Measurements from ENCODE around the gene GRB10. TPM values are rescaled to one million over a fixed set of nuclear protein-coding genes. Genes with fewer than 3 reads are reported as not detected.

GRB10 gene
- total RNA-seq, 5 donors from 2014 or later (not counting 1 experiment from before 2014, with no cell fraction given) = 7.1 to 11.1 (median 10.1) TPM

GRCh38 chr7:50644586-50644985, 138.1 kb downstream of the GRB10 start:
- ChIA-PET POLR2A (no interaction called here), CTCF (interaction anchor here in 1 of 2 donors (0.7 to 0.8 kb wide), 2 partner anchors 9 to 12 kb away, joined by 3 read pairs; no protein-coding TSS in a partner anchor)
- Histone ChIP-seq H3K36me3 (ENCODE audit: control insufficient read depth in 2 of 2, extremely low read depth in 1 of 2, insufficient read depth in 1 of 2, low read length in 1 of 2) (no peaks in the 10 kb centered on the region), H3K4me1 (ENCODE audit: control insufficient read depth in 1 of 2, extremely low read depth in 1 of 2, insufficient read depth in 2 of 2, low read length in 2 of 2) (no peaks in the 10 kb centered on the region), H3K27me3 (replicated peaks in 1 of 2; ENCODE audit: control insufficient read depth in 2 of 2, extremely low read depth in 1 of 2, insufficient read depth in 2 of 2, low read length in 1 of 2) (no peaks in the 10 kb centered on the region), H3K27ac (ENCODE audit: low read length) (no peak overlapping the region), H3K4me3 (ENCODE audit: control insufficient read depth in 1 of 2, extremely low read depth in 1 of 2, low read length in 1 of 2) (no peak overlapping the region), H3K9me3 (no peaks in the 10 kb centered on the region)
- H3K36me3 Mint-ChIP-seq = no peaks in the 10 kb centered on the region
- DNase-seq (no peak), ATAC-seq (replicated peaks in 1 of 4) (no peak)
- H3K4me1 Mint-ChIP-seq = peaks cover 0 to 4% (median 2%) of the 10 kb centered on the region in 3 donors
- no peak overlapping the region for H3K27ac Mint-ChIP-seq
- H3K4me3 Mint-ChIP-seq = no peak overlapping the region
- no peaks in the 10 kb centered on the region for H3K9me3 Mint-ChIP-seq
- H3K27me3 Mint-ChIP-seq = no peaks in the 10 kb centered on the region
- 90% methylated on average over 5 of the region's 5 CpGs for WGBS (ENCODE audit: insufficient coverage)

- no peaks in the 10 kb centered on the region for H3K27me3 Mint-ChIP-seq
- no peaks in the 10 kb centered on the region for H3K36me3 Mint-ChIP-seq
- Histone ChIP-seq H3K9me3 (no peaks in the 10 kb centered on the region), H3K36me3 (ENCODE audit: control insufficient read depth in 2 of 2, extremely low read depth in 1 of 2, insufficient read depth in 1 of 2, low read length in 1 of 2) (no peaks in the 10 kb centered on the region), H3K27me3 (replicated peaks in 1 of 2; ENCODE audit: control insufficient read depth in 2 of 2, extremely low read depth in 1 of 2, insufficient read depth in 2 of 2, low read length in 1 of 2) (no peaks in the 10 kb centered on the region), H3K27ac (ENCODE audit: low read length) (no peak overlapping the region), H3K4me1 (ENCODE audit: control insufficient read depth in 1 of 2, extremely low read depth in 1 of 2, insufficient read depth in 2 of 2, low read length in 2 of 2) (no peaks in the 10 kb centered on the region), H3K4me3 (ENCODE audit: control insufficient read depth in 1 of 2, extremely low read depth in 1 of 2, low read length in 1 of 2) (no peak overlapping the region)
- no peak overlapping the region for H3K27ac Mint-ChIP-seq
- DNase-seq (no peak), ATAC-seq (replicated peaks in 1 of 4) (no peak)
- no peak overlapping the region for H3K4me3 Mint-ChIP-seq
- no peaks in the 10 kb centered on the region for H3K9me3 Mint-ChIP-seq
- ChIA-PET CTCF (no interaction called here), POLR2A (no interaction called here)
- no CpG with 5 or more reads among the region's 6 CpGs for WGBS (ENCODE audit: insufficient coverage)
- H3K4me1 Mint-ChIP-seq = peaks cover 0 to 4% (median 2%) of the 10 kb centered on the region in 3 donors
These were observed 138.6 kb downstream of the GRB10 start for GRCh38 chr7:50644114-50644513.

- no peaks in the 10 kb centered on the region for H3K9me3 Mint-ChIP-seq
- POLR2A ChIA-PET = no interaction called here
- no peaks in the 10 kb centered on the region for H3K27me3 Mint-ChIP-seq
- Histone ChIP-seq H3K36me3 (ENCODE audit: control insufficient read depth in 2 of 2, extremely low read depth in 1 of 2, insufficient read depth in 1 of 2, low read length in 1 of 2) (no peaks in the 10 kb centered on the region), H3K9me3 (no peaks in the 10 kb centered on the region), H3K27ac (ENCODE audit: low read length) (no peak overlapping the region), H3K4me1 (ENCODE audit: control insufficient read depth in 1 of 2, extremely low read depth in 1 of 2, insufficient read depth in 2 of 2, low read length in 2 of 2) (no peaks in the 10 kb centered on the region), H3K27me3 (replicated peaks in 1 of 2; ENCODE audit: control insufficient read depth in 2 of 2, extremely low read depth in 1 of 2, insufficient read depth in 2 of 2, low read length in 1 of 2) (no peaks in the 10 kb centered on the region), H3K4me3 (ENCODE audit: control insufficient read depth in 1 of 2, extremely low read depth in 1 of 2, low read length in 1 of 2) (no peak overlapping the region)
- H3K36me3 Mint-ChIP-seq = no peaks in the 10 kb centered on the region
- no peak overlapping the region for H3K27ac Mint-ChIP-seq
- DNase-seq (no peak), ATAC-seq (replicated peaks in 1 of 4) (no peak)
- peaks cover 0 to 4% (median 2%) of the 10 kb centered on the region in 3 donors for H3K4me1 Mint-ChIP-seq
- no peak overlapping the region for H3K4me3 Mint-ChIP-seq
- 84% methylated on average over 15 of the region's 18 CpGs for WGBS (ENCODE audit: insufficient coverage)
- CTCF ChIA-PET = interaction anchor here in 1 of 2 donors (0.9 kb wide), 1 partner anchor 38 kb away, joined by 5 read pairs; no protein-coding TSS in a partner anchor
These were observed 141.0 kb downstream of the GRB10 start for GRCh38 chr7:50641442-50642405.

GRCh38 chr7:50640779-50641178, 141.9 kb downstream of the GRB10 start:
- CTCF ChIA-PET = interaction anchor here in 1 of 2 donors (0.9 kb wide), 1 partner anchor 37 kb away, joined by 5 read pairs; no protein-coding TSS in a partner anchor
- H3K27ac Mint-ChIP-seq = no peak overlapping the region
- no peak overlapping the region for H3K4me3 Mint-ChIP-seq
- Histone ChIP-seq H3K9me3 (no peaks in the 10 kb centered on the region), H3K4me1 (ENCODE audit: control insufficient read depth in 1 of 2, extremely low read depth in 1 of 2, insufficient read depth in 2 of 2, low read length in 2 of 2) (no peaks in the 10 kb centered on the region), H3K27me3 (replicated peaks in 1 of 2; ENCODE audit: control insufficient read depth in 2 of 2, extremely low read depth in 1 of 2, insufficient read depth in 2 of 2, low read length in 1 of 2) (no peaks in the 10 kb centered on the region), H3K4me3 (ENCODE audit: control insufficient read depth in 1 of 2, extremely low read depth in 1 of 2, low read length in 1 of 2) (no peak overlapping the region), H3K36me3 (ENCODE audit: control insufficient read depth in 2 of 2, extremely low read depth in 1 of 2, insufficient read depth in 1 of 2, low read length in 1 of 2) (no peaks in the 10 kb centered on the region), H3K27ac (ENCODE audit: low read length) (no peak overlapping the region)
- POLR2A ChIA-PET = interaction anchor here in 1 of 2 donors (0.5 kb wide), 1 partner anchor 10 kb away, joined by 3 read pairs; no protein-coding TSS in a partner anchor
- WGBS (ENCODE audit: insufficient coverage) = 90% methylated on average over 7 of the region's 7 CpGs
- no peaks in the 10 kb centered on the region for H3K36me3 Mint-ChIP-seq
- DNase-seq (no peak), ATAC-seq (replicated peaks in 1 of 4) (no peak)
- H3K9me3 Mint-ChIP-seq = no peaks in the 10 kb centered on the region
- no peaks in the 10 kb centered on the region for H3K27me3 Mint-ChIP-seq
- H3K4me1 Mint-ChIP-seq = no peaks in the 10 kb centered on the region

GRCh38 chr7:50640256-50640655, 142.4 kb downstream of the GRB10 start:
- CTCF ChIA-PET = no interaction called here
- Mint-ChIP-seq H3K36me3 (peaks cover 3% of the 10 kb centered on the region), H3K4me1 (no peaks in the 10 kb centered on the region), H3K9me3 (no peaks in the 10 kb centered on the region), H3K27ac (no peak overlapping the region), H3K4me3 (no peak overlapping the region), H3K27me3 (peaks cover 0 to 3% of the 10 kb centered on the region in 2 donors)
- Histone ChIP-seq H3K4me3 (ENCODE audit: control insufficient read depth in 1 of 2, extremely low read depth in 1 of 2, low read length in 1 of 2) (no peak overlapping the region), H3K36me3 (ENCODE audit: control insufficient read depth in 2 of 2, extremely low read depth in 1 of 2, insufficient read depth in 1 of 2, low read length in 1 of 2) (no peaks in the 10 kb centered on the region), H3K9me3 (no peaks in the 10 kb centered on the region), H3K27ac (ENCODE audit: low read length) (no peak overlapping the region), H3K4me1 (ENCODE audit: control insufficient read depth in 1 of 2, extremely low read depth in 1 of 2, insufficient read depth in 2 of 2, low read length in 2 of 2) (no peaks in the 10 kb centered on the region), H3K27me3 (replicated peaks in 1 of 2; ENCODE audit: control insufficient read depth in 2 of 2, extremely low read depth in 1 of 2, insufficient read depth in 2 of 2, low read length in 1 of 2) (no peaks in the 10 kb centered on the region)
- ATAC-seq (replicated peaks in 1 of 4) = no peak
- no peak for DNase-seq
- no CpG with 5 or more reads among the region's 2 CpGs for WGBS (ENCODE audit: insufficient coverage)
- POLR2A ChIA-PET = interaction anchor here in 1 of 2 donors (0.5 kb wide), 1 partner anchor 10 kb away, joined by 3 read pairs; no protein-coding TSS in a partner anchor

GRCh38 chr7:50637725-50638643, 144.7 kb downstream of the GRB10 start:
- Histone ChIP-seq H3K36me3 (ENCODE audit: control insufficient read depth in 2 of 2, extremely low read depth in 1 of 2, insufficient read depth in 1 of 2, low read length in 1 of 2) (no peaks in the 10 kb centered on the region), H3K9me3 (no peaks in the 10 kb centered on the region), H3K4me1 (ENCODE audit: control insufficient read depth in 1 of 2, extremely low read depth in 1 of 2, insufficient read depth in 2 of 2, low read length in 2 of 2) (no peaks in the 10 kb centered on the region), H3K27ac (ENCODE audit: low read length) (no peak overlapping the region), H3K27me3 (replicated peaks in 1 of 2; ENCODE audit: control insufficient read depth in 2 of 2, extremely low read depth in 1 of 2, insufficient read depth in 2 of 2, low read length in 1 of 2) (no peaks in the 10 kb centered on the region), H3K4me3 (ENCODE audit: control insufficient read depth in 1 of 2, extremely low read depth in 1 of 2, low read length in 1 of 2) (no peak overlapping the region)
- ChIA-PET CTCF (interaction anchor here (0.6 to 0.7 kb wide), 3 partner anchors 38 to 495 kb away, joined by 3 read pairs; no protein-coding TSS in a partner anchor), POLR2A (interaction anchor here in 1 of 2 donors (0.6 to 0.7 kb wide), 2 partner anchors 40 to 590 kb away, joined by 3 to 5 read pairs; no protein-coding TSS in a partner anchor)
- Mint-ChIP-seq H3K4me1 (peaks cover 0 to 3% (median 2%) of the 10 kb centered on the region in 3 donors), H3K27ac (no peak overlapping the region), H3K4me3 (no peak overlapping the region), H3K27me3 (peaks cover 0 to 9% of the 10 kb centered on the region in 2 donors), H3K9me3 (no peaks in the 10 kb centered on the region), H3K36me3 (peaks cover 5% of the 10 kb centered on the region)
- ATAC-seq (replicated peaks in 1 of 4) (no peak), DNase-seq (no peak)
- no CpG with 5 or more reads among the region's 3 CpGs for WGBS (ENCODE audit: insufficient coverage)
